HG03139 (cell line): ENCODE data around the gene DPP8.

Experiments
- ATAC-seq: cut with Tn5 transposase; IDR thresholded peaks from one replicate; pipeline ENCODE4 v1.9.1; 2021; ENCODE audit not compliant: unreplicated experiment

The DPP8 gene

DNA sequence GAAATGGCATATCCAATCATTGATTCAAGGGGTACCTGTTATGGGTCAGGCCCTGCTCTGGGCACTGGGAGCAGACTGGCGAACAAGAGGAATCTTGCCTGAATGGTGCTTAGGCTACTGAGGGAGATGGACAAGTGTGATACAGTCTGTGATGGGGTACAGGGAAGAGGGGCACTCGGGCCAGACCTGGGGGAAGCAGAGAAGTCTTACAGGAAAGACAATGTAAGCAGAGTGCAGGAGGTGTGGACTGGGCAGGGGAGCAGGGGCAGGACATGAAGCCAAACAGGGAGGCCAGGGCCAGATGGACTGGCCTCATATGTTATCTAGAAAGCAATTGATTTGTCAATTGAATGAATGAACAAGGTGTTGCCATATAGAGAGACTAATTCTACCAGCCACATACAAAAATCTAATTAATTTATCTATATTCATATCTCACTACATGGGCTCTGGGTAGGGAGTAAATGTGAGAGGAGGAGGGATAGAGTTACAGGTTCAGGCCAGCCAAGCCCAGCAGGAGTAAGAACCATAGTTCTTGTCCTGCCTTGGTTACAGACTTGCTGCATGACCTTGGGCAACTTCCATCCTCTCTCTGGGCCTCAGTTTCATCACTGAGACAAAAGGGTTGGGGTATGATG, 91.2 kb downstream of the DPP8 start:
- ATAC-seq: no peak

DNA sequence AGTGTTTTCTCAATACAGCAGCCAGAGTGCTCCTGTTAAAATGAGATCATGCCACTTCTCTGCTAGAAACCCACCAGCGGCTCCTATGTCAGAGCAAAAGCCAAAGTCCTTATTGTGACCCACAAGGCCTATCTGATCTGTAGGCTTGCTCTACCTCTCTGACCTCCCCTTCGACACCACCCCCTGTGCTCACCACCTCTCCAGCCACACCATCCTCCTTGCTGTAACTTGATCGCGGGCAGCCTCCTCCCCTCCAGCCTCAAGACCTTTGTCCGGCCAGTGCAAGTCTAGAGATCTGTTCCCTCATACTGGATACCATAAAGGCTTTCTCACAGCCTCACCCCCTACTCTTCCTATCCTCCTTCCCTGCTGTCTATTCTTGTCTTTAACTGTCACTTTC, 92.8 kb downstream of the DPP8 start:
- no peak for ATAC-seq

DNA sequence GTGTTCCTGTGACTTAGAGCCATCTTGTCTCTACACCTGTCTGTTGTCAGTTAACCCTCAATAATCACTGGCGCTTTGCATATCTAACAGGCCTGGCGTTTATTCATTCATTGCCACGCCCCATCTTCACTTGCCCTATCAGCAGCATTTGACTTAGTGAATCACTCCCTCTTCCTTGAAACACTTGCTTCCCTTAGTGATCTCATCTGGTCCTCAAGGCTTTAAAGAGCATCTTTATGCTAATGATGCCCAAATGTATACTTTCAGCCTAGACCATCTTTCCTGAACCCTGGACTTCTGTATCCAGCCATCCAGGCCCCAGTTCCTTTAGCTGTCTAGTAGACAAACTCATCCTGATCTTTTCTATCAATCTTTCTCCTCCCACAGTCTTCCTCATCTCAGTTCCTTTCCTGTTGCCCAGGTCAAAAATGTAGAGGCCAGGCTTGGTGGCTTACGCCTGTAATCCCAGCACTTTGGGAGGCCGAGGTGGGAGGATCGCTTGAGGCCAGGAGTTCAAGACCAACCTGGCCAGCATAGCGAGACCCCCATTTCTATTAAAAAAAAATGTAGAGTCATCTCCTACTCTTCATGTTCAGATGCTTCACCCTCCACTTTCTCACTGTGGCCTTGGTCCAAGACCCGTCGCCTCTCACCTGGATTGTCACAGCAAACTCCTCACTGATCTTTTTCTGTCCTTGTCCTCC, 93.4 kb downstream of the DPP8 start:
- no peak for ATAC-seq

DNA sequence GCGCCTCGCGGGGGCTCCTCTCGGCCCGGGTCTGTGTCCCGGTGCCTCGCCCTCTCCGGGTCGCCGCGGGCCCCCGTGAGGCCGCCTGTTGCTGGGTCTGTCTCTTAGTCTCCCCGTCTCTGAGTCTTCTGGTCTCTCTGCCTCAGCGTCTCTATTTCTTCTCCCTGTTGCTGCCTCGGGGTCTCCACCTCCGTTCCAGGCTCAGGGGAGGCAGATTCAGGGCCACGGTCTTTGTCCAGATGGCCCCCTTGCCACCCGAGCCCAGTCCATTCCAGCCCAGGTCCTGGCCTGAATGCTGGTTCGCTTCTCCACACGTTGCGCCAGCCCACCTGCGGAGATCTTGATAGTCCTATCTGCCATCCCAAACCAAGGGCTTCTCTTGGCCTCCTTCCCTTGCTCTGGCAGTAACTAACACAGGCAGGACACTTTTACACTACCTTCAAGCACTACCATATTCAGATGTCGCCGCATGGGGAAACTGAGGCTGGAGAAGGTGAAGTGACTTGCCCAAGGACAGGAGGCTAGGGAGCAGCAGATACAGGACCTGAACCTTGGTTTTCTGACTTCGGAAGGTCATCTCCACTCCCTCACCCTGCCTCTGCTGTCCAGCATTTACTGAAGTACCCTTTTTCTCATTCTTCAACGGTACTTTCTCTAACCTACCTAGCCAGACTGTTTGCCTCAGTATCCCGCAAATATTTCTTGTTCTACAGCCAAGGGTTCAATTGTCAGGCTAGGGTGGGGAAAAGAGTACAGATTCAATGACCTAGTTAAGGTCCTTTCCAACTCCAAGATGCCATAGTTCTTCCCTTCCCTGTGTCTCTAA, 94.1 kb downstream of the DPP8 start:
- ATAC-seq: no peak

DNA sequence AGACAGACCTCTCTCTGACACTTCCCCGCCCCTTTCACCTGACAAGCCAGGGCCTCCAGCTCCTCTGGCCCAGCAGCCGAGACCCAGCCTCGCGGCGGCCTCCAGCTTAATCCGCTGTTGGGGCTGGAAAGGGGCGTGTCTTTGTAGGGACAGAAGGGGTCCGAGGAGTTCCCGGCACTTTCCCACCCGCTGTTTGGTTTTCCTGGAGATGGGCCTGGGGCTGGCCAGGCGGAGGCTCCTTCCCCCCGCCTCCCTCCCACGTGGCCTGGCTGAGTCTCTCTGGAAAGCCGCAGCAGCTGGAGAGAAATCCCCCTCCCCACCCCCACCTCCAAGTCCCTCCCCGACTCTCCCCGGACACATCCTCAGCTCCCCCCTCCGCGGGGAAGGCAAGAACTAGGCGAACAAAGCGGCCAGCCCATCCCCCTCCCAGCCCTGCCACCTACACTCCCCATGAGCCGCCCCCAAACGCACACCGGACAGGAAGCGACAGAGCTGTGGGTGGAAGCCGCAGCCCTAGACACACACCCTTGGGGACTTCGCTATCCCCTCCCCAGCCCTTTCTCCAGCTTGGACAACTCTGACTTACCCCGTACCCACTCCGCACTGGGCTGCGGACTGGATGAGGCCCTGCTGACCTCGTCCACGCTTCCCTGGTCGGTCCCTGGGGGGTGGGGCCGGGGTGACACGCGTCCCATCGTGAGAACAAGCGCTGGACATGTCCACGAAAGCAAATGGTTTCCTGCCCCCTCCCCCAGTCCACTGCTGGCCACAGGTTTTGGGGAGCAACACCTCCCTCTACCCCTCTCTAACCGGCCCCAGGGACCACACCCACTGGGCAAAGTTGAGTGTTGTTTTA, 95.9 kb downstream of the DPP8 start:
- ATAC-seq: no peak

DNA sequence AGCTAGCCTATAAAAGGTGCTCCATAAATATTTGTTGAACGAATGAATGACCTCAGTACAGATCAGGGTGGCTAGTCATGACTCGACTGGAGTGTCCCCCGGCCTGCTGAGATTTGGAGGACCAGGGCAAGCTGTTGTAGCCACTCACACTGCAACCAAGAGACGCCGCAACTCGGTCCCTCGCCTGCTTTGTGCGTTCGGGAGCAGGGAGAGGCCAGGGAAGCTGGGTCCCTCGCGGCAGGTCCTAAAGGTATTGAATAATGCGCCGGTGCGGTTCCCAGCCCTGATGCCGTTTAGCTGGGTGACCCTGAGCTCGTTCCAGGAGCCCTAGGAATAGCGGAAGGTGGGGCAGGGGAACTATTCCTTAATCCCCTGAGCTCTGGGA, 96.5 kb downstream of the DPP8 start:
- no peak for ATAC-seq

DNA sequence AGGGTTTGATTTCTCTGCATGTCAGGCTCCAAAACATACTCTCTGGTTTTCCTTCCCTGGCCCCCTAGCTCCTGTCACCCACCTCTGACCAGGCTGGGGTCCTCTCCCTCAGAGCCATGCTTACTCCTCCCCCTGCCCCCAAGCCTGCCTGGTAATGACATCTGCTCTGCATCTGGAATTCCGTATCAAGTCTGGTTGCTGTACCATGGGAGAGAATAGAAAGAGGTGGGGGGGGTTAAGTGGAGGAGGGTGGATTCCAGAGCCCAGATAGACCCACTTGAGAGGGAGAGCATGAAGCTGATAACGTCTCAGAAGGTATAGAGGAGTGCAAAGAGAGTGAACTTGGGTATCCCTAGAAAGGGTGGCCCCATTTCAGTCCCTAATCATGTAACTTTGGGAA, 98.9 kb downstream of the DPP8 start:
- ATAC-seq: no peak

DNA sequence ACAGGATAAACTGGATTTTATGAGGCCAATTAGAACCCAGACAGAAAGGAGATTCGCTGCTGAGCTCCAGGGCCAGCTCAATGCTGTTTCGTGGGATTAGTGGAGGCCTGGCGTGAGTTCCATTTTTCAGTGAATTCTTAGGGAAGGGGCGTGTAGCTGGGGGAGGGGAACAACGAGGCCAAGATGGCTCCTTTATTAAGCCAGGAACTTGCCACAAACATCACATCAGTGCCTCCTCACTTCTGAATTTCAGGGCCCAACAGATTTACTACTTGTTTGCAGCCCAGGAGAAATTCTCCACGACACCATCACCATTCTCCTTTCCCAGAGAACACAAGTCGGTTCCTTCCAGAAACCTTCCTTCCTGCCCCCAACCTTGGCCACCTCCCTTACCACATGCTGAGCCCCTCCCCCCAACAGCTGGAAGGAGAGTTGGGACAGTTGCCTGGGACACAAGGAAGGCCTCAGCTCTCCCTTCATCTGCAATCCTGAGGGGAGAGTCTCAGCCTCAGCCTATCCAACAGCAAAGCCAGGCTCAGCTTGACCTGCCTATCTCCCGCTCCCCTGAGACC, 100.6 kb downstream of the DPP8 start:
- no peak for ATAC-seq

DNA sequence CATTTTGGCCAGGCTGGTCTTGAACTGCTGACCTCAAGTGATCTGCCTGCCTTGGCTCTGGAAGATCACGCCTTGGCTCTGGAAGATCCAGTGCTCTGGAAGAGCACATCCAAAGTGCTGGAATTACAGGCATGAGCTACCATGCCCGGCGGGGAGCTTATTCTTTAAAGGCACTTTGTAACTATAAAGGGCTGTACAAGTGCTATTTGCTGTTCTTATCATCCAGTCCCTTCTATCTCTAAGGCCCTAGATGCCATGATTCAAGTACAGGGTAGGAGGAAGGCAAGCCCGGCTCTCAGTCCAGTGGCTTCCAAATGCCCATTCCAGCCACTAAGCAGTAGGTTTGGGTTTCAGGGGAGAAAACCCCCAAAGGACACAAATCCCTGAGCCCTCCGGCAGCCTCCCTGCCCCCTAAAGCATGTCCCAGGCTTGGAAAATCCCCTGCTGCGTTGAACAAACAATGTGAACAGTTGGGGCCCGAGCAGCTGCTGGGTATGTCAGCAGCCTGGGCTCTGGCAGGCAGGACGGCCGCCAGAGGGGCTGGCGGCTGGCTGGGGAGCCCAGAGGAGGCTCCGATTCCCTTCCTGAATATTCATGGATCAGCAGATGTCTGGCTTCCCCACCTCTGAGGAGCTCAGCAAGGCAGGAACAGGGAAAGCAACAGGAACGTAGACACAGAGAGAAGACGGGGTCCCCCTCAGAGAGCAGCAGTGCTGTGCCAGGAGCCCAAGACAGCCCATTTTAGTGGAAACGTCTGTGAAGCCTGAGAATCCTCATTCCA, 102.5 kb downstream of the DPP8 start:
- no peak for ATAC-seq

DNA sequence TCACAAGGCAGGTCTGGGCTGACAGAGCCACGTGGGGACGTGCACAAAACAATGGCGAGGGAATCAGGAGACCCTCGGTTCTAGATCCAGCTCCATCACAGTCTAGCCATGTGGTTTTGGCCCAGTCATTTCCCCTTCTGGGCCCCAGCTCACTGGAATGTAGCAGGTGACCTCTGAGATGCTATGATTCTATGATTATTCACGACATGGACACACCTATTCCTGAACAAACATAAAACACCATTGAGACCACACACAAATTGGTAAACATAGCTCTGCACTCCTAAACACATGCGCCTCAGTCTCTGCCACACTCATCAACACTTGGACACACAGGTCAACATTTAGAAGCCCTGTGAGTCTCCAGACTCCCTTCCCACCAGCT, 103.7 kb downstream of the DPP8 start:
- ATAC-seq: no peak

DNA sequence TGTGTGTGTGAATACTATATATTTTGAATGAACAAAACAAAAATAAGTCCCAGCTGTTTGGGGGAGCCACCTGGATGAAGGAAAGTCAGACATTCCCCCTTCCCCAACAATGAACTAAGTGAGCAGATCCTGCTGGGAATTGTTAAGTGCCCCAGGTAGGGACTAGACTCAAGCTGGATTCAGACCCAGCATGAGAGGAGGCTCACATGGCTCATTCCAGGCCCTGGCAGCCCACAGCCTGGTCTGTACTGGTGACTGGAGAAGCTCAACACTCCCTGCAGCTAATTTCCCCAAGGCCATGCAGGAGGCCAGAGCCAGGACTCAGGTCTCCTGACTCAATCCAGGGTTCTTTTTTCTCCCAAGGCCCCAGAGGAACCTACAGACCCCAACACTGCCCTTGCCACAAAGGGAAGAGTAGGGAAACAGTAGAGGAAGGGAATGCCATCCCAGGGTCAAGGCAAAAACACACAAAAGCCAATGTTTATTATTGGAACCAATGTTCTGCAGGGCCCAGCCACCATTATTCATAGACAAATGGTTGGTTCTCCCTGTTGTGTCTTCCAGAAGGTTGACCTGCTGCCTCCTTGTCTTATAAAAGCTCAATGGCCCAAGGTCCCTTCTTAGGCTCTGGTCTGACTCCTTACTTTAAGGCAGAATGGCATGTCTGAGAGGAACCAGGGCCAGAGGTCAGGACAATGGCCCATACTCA, 104.3 kb downstream of the DPP8 start:
- ATAC-seq: no peak

DNA sequence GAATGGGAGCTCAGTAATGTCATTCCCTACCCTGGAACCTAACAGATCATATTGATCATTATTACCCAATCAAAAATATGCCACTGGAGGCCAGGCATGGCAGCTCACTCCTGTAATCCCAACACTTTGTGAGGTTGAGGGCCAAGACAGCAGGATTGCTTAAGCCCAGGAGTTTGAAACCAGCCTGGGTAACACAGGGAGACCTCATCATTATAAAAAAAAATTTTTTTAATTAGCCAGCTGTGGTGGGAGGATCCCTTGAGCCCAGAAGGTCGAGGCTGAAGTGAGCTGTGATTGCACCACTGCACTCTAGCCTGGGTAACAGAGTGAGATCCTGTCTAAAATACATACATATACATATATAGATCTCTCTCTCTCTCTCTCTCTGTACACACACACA, 104.9 kb downstream of the DPP8 start:
- ATAC-seq: no peak

DNA sequence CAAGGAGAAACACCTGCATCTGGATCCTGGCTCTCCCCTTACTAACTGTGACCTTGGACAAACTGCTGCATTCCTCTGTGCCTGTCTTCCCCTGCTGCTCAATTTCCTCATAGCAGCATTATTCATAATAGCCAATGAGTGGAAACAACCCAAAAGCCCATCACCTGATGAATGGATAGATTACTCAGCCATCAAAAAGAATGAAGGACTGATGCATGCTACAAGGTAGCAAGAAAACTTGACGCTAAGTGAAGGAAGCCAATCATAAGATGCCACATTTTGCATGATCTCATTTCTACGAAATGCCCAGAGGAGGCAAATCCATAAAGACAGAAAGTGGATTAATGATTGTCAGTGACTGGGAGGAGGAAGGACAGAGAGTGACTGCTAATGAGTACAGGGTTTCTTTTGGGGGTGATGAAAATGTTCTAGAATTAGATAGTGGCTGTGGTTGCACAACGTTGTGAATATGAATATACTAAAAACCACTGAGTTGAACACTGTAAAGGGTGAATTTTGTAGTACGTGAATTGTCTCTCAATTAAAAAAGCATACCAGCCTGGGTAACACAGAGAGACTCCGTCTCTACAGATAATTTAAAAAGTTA, 105.9 kb downstream of the DPP8 start:
- no peak for ATAC-seq

DNA sequence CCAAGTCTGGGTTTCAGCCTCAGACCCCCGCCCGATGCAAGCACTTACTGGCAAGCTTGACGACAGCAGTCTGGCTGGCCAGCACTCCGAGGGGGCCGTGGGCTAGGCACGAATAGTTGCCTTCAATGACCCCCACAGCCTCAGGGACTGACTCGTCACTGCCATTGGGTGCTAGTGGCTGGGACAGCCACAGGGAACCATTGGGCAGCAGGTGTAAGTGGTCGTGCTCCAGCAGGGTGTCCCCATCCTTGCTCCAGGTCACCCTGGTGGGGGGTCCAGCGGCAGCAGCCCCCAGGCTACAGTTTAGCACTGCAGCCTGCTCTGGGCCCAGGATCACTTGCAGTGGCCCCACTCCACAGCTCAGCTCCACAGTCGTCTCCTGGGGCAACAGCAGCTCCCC, 106.5 kb downstream of the DPP8 start:
- no peak for ATAC-seq

DNA sequence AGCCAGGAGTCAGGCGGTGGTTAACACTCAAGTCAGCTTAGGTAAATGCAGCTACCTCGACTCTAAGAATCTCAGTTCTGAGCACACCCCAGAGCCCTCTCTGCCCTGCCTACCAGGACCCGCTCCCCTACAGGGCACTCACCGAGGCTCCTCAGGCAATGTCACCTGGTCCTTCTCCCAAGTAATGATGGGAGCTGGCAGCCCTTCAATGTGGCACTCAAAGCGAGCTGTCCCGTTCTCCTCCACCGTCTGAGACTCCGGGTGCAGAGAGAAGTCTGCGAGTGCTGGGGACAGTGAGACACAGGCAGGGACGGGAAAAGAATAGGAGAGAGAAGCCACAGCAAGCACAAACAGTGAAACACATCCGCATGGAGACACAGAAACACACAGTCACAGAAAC, 107.5 kb downstream of the DPP8 start:
- no peak for ATAC-seq

DNA sequence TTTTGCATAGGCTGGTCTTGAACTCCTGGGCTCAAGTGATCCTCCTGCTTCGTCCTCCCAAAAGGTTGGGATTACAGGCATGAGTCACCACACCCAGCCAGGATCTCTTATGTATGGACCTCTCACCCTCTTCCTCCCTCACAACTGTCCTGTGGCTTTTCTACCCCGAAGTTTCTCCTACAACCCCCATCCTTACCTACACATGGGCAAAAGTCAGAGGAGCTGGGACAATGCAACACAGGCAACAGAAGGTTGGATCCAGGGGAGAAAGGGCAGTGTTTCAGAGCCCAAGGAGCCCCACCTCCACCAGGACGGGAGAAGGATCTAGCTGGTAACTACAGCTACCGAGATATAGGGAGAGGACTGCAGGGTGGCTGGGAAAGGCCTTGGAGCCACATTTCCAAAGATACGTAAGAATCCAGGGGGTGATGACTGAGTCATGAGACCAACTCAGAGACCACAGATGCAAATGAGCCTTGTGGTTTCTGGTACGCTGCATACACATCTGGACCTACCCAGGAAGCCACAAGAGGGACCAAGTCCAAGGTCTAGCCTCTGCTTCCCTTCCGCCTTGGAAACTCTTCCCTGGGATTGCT, 108.4 kb downstream of the DPP8 start:
- ATAC-seq: no peak

DNA sequence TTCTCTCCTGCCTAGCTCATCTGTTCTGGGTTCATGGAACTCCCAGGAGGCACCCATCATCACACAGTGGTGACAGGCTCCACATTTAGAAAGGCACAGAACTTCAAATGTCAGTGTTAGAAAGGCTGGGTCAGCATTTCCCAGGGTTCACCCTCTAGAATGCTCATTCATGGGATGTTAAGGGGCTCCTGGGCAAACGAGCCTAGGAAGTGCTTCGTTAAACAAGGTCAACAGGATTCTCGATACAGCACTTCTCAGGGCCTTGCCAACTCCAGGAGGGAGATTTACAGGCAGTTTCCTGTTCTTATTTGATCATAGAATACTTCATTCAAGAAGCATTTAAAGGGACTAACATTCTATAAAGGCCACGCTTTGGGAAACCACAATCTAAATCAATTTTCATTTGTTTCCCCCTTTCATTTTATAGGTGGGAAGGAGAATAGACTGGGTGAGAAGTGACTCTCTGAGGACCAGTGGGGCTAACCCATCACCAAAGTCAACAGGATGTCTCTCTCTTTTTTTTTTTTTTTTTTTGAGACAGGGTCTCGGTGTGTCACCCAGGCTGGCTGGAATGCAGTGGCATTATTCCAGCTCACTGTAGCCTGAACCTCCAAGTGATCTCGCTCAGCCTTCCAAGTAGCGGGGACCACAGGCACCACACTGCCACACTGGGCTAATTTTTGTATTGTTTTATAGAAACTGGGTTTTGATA, 109.0 kb downstream of the DPP8 start:
- ATAC-seq: no peak

DNA sequence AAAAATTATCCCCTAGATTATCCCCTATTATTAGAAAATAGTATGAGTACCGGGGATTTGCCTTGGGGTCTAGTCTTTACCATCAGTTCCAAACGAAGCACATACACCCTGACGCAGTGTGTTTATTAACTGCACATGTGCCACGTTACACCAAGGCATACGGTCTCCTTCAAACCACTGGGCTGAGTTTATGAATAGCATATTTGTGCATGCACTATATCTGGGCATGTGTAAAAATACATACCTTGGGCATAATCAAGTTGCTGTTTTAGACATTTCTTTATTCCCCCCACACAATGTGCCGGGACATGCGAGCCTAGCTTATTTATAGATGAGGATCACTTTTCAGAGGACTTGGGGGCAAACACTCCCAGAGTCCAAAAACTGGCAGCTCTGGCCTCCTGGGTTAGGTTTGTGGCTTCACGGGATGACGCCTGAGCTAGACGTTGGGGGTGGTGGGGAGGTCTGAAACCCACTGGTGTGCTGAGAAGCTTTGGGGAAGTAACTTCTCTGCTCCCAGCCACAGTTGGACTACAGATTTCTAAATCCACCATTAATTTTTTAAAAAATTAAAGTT, 111.0 kb downstream of the DPP8 start:
- ATAC-seq: no peak
